GM18498 (cell line): ENCODE data around the gene SEC61B.

Experiments used
- ATAC-seq: cut with Tn5 transposase; IDR thresholded peaks from one replicate; pipeline ENCODE4 v1.9.1; 2021; ENCODE audit warnings: mild to moderate bottlenecking, moderate library complexity; ENCODE audit not compliant: unreplicated experiment

Gene SEC61B

GRCh38 chr9:99266255-99267023, 44.4 kb downstream of the SEC61B start:
- peak; percentile 74 for ATAC-seq

GRCh38 chr9:99269416-99269815, 47.3 kb downstream of the SEC61B start:
- ATAC-seq: no peak

- ATAC-seq: no peak
These were observed 48.4 kb downstream of the SEC61B start for GRCh38 chr9:99270491-99270890.

GRCh38 chr9:99272836-99273235, 50.8 kb downstream of the SEC61B start:
- no peak for ATAC-seq

- no peak for ATAC-seq
These were observed 51.9 kb downstream of the SEC61B start for GRCh38 chr9:99274016-99274415.

- no peak for ATAC-seq
These were observed 52.4 kb downstream of the SEC61B start for GRCh38 chr9:99274495-99274894.
